Gastroesophageal sphincter (tissue), 3 donors: ENCODE results near the gene ABCC1.

Experiments used
- CTCF ChIP-seq, 4 experiments: fragments of 200-600 bp in 2 of 4; fragments of 450-650 bp in 2 of 4; sonication (generic) in 1 of 4; IDR thresholded peaks; one replicate each; pipeline ENCODE4 v1.5.1; 2017 to 2019; ENCODE audit warnings: antibody characterized with exemption in 4 of 4, mild to moderate bottlenecking in 2 of 4, moderate library complexity in 2 of 4
- POLR2A ChIP-seq, 2 donors: fragments of 450-650 bp; IDR thresholded peaks; one replicate each; pipeline ENCODE4 v1.6.1; 2017; ENCODE audit warnings: antibody characterized with exemption in 2 of 2, mild to moderate bottlenecking in 2 of 2, moderate library complexity in 1 of 2
- POLR2AphosphoS5 ChIP-seq: sonication (generic); formaldehyde crosslinking; IDR thresholded peaks from one replicate; pipeline ENCODE4 v1.6.1; 2017; ENCODE audit warnings: antibody characterized with exemption

- TF ChIP-seq CTCF (IDR thresholded peaks at IDR 0.05) (no peak), POLR2AphosphoS5 (no peak), POLR2A (IDR thresholded peaks at IDR 0.05) (no peak)
These were observed 190.4 kb downstream of the ABCC1 start for GRCh38 chr16:16139806-16140205.
